GM12801 (cell line): ENCODE data around the gene LBR.

Experiments
- CTCF ChIP-seq: IDR thresholded peaks from one replicate; pipeline ENCODE4 v1.5.1; 2011; ENCODE audit warnings: control low read depth; ENCODE audit not compliant: insufficient read length; ENCODE audit errors: extremely low read depth

LBR gene

GRCh38 chr1:225422031-225422605, 5.7 kb downstream of the LBR start:
- no peak for TF ChIP-seq CTCF

GRCh38 chr1:225418598-225418997, 9.2 kb downstream of the LBR start:
- TF ChIP-seq CTCF: no peak

- no peak for TF ChIP-seq CTCF
Measured at GRCh38 chr1:225418059-225418458, 9.8 kb downstream of the LBR start.

GRCh38 chr1:225415967-225416745, 11.7 kb downstream of the LBR start:
- TF ChIP-seq CTCF: no peak

GRCh38 chr1:225415307-225415706, 12.5 kb downstream of the LBR start:
- no peak for TF ChIP-seq CTCF

- no peak for TF ChIP-seq CTCF
Measured at GRCh38 chr1:225413708-225414375, 14.0 kb downstream of the LBR start.

- no peak for TF ChIP-seq CTCF
Measured at GRCh38 chr1:225412803-225413351, 15.0 kb downstream of the LBR start.
